Stimulated activated CD4-positive, alpha-beta T cell treated with anti-CD3 and anti-CD28 coated beads, Interleukin-1b, Interleukin-23, amount 100 ng/mL, for 1 hour (primary cell): ENCODE measurements around the gene VMAC.
"Not testable (repeated sequence)": the region's sequence is repeated elsewhere in the genome, so short reads cannot be mapped to it uniquely, and the experiment has no call there.

Experiments
- DNase-seq, 2 donors: peaks; one replicate each; pipeline ENCODE4 v3.0.0-alpha.2; 2020; ENCODE audit warnings: low read depth in 2 of 2

Gene VMAC

GRCh38 chr19:5904352-5905113, at the start of gene VMAC:
TSS of gene VMAC (plus strand) at chr19:5904872. CDS start at chr19:5904891, 19 bp downstream.
- DNase-seq: peak; percentile 99 to 100

- not testable (repeated sequence) for DNase-seq
Observed at GRCh38 chr19:5855151-5855550, 49.5 kb upstream of the VMAC start.

GRCh38 chr19:5857203-5858081, 47.2 kb upstream of the VMAC start:
- DNase-seq: no peak

- DNase-seq: no peak
Observed at GRCh38 chr19:5863030-5863665, 41.5 kb upstream of the VMAC start.

GRCh38 chr19:5864013-5864720, 40.5 kb upstream of the VMAC start:
- no peak for DNase-seq

GRCh38 chr19:5864725-5865486, 39.8 kb upstream of the VMAC start:
- DNase-seq: no peak

- no peak for DNase-seq
Observed at GRCh38 chr19:5865772-5866171, 38.9 kb upstream of the VMAC start.

GRCh38 chr19:5867201-5868136, 37.2 kb upstream of the VMAC start:
- no peak for DNase-seq

GRCh38 chr19:5870986-5871394, 33.7 kb upstream of the VMAC start:
- no peak for DNase-seq

- no peak for DNase-seq
Observed at GRCh38 chr19:5873617-5874199, 31.0 kb upstream of the VMAC start.

- DNase-seq: not testable (repeated sequence)
Observed at GRCh38 chr19:5874496-5874895, 30.2 kb upstream of the VMAC start.

- DNase-seq: no peak
Observed at GRCh38 chr19:5877427-5877826, 27.2 kb upstream of the VMAC start.

- no peak for DNase-seq
Observed at GRCh38 chr19:5877882-5878281, 26.8 kb upstream of the VMAC start.

GRCh38 chr19:5880196-5880595, 24.5 kb upstream of the VMAC start:
- no peak for DNase-seq

GRCh38 chr19:5880604-5881078, 24.0 kb upstream of the VMAC start:
- no peak for DNase-seq

GRCh38 chr19:5881543-5882299, 23.0 kb upstream of the VMAC start:
- DNase-seq: no peak

- no peak for DNase-seq
Observed at GRCh38 chr19:5882421-5882968, 22.2 kb upstream of the VMAC start.

GRCh38 chr19:5883157-5883873, 21.4 kb upstream of the VMAC start:
- not testable (repeated sequence) for DNase-seq
